Adrenal gland (tissue), 12 donors: ENCODE data around the gene PCDH12. TPM values are rescaled to one million over a fixed set of nuclear protein-coding genes. Genes with fewer than 3 reads are reported as not detected.
"Not testable (repeated sequence)": the region's sequence is repeated elsewhere in the genome, so short reads cannot be mapped to it uniquely, and the experiment has no call there.

Experiments
- DNase-seq, 7 donors: peaks; one replicate each; pipeline ENCODE4 v3.0.0-alpha.2; 2019 to 2020
- H3K27ac ChIP-seq, 5 donors: fragments of 200-600 bp; sonication (generic) in 4 of 5; 1 replicate in 3 of 5; 2 replicates in 2 of 5; pipeline versions ENCODE4 v1.5.1 to v1.8.0; 2016 to 2020; ENCODE audit warnings: mild to moderate bottlenecking in 1 of 5
- H3K27me3 ChIP-seq: fragments of 200-600 bp; 2 replicates; pipeline ENCODE4 v1.8.0; 2021
- H3K36me3 ChIP-seq, 2 donors: fragments of 200-600 bp; replicated peaks in 1 of 2; 1 replicate in 1 of 2; 2 replicates in 1 of 2; pipeline versions ENCODE4 v1.5.1 to v1.8.0; 2018 to 2022
- H3K4me1 ChIP-seq, 2 donors: fragments of 200-600 bp; replicated peaks in 1 of 2; 1 replicate in 1 of 2; 2 replicates in 1 of 2; pipeline versions ENCODE4 v1.5.1 to v1.8.0; 2018 to 2021
- H3K4me3 ChIP-seq, 4 donors: fragments of 200-600 bp; sonication (generic) in 3 of 4; one replicate each; pipeline ENCODE4 v1.5.1; 2016 to 2018
- H3K9me3 ChIP-seq, 3 donors: fragments of 200-600 bp; sonication (generic) in 1 of 3; replicated peaks in 1 of 3; 1 replicate in 2 of 3; 2 replicates in 1 of 3; pipeline versions ENCODE4 v1.5.1 to v1.8.0; 2016 to 2021
- CTCF ChIP-seq, 6 experiments: fragments of 450-650 bp in 4 of 6; fragments of 200-600 bp in 2 of 6; sonication (generic) in 1 of 6; IDR thresholded peaks; 1 replicate in 5 of 6; 2 replicates in 1 of 6; pipeline versions ENCODE4 v1.5.1 to v1.8.0; 2016 to 2021; ENCODE audit warnings: antibody characterized with exemption in 6 of 6, mild to moderate bottlenecking in 2 of 6, moderate library complexity in 1 of 6
- POLR2A ChIP-seq, 2 donors: fragments of 450-650 bp; IDR thresholded peaks; one replicate each; pipeline ENCODE4 v1.6.1; 2017; ENCODE audit warnings: antibody characterized with exemption in 2 of 2, mild to moderate bottlenecking in 2 of 2, moderate library complexity in 1 of 2
- WGBS, 4 donors: extraction: QIAGEN DNeasy Blood & Tissue Kit in 2 of 4; methylation state at CpG; one replicate each; pipeline versions ENCODE4 v1.1.5 to v1.1.7; 2013 to 2017; 5-methylcytosine and 5-hydroxymethylcytosine counted together
- intact Hi-C, 2 donors: fragments of 100-400 bp; cut with DNase I; formaldehyde crosslinking; loops; one replicate each; pipeline versions ENCODE4 v1.14.1 to v1.15.0; 2022 to 2023
- polyA plus RNA-seq, 3 donors: library from polyadenylated mRNA; stranded (reverse); fragments of 200-250 nt in 2 of 3; fragments of 350-450 nt in 1 of 3; fragmentation: Illumina TruSeq in 1 of 3; extraction: RNeasy Lipid Tissue Mini Kit (QIAGEN cat#74804) in 1 of 3; gene quantifications; one replicate each; pipeline ENCODE4 v1.2.3, GENCODE V29; 2013 to 2014
- total RNA-seq, 9 donors: library from RNA; depleted of rRNA in 4 of 9; stranded (reverse); fragments of >200 nt in 4 of 9; fragments of 120-200 nt in 1 of 9; fragmentation: NEBNext Ultra II Directional in 1 of 9; extraction: Animal tissue kit (Norgen Biotek cat#: 25700) in 1 of 9; gene quantifications; one replicate each; pipeline versions ENCODE4 v1.1.0 to v1.2.4, GENCODE V29; 2013 to 2023
- donor health status: healthy with polysubstance abuse.
- donor health status: Bipolar disorder and iron deficiency.
- donor health status: DM: yes; HTN: yes; CAD: no.
- donor health status: DM: no; HTN: no; CAD: no.
- donor health status: DM: no; HTN: no; CAD: no.
- donor health status: DM: yes; HTN: yes; CAD: no.

Gene PCDH12
- total and polyA plus RNA-seq, 12 donors, result 3.3 to 18.4 (median 11.3) TPM

DNA sequence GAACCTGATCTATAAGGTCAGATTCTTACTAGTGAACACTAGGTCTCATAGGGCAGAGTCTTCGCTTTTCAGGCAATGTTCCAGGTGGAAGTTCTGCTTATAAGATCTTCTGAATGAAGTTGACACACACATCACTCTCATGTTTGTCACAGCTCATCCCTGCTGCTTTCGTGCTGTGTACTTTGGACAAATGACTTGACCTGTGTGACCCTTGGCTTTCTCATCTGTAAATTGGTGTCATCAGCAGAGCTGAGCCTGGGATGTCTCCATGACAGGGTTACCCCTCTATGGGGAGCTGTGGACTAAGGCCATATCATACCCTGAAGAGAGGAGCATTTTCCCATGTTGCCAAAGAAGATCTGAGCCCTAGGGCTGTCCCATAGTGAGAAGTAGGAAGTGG, 31.6 kb downstream of the PCDH12 start:
- DNase-seq, result no peak
- H3K4me1 ChIP-seq, result peaks cover 5 to 33% of the 10 kb centered on the region in 2 donors
- H3K4me3 ChIP-seq, result no peak overlapping the region
- WGBS, 4 donors, result 51 to 82% (median 68%) methylated on average over 2 of the region's 2 CpGs
- H3K27ac ChIP-seq, result no peak overlapping the region
- no peak for TF ChIP-seq POLR2A (IDR thresholded peaks at IDR 0.05)
- no peak for TF ChIP-seq CTCF (IDR thresholded peaks at IDR 0.05)
- H3K36me3 ChIP-seq, result peaks cover 0 to 64% of the 10 kb centered on the region in 2 donors
- no peaks in the 10 kb centered on the region for H3K27me3 ChIP-seq
- intact Hi-C loops, result no loop called here
- H3K9me3 ChIP-seq, result no peaks in the 10 kb centered on the region

- Histone ChIP-seq H3K36me3 (peaks cover 0 to 37% of the 10 kb centered on the region in 2 donors), H3K9me3 (no peaks in the 10 kb centered on the region), H3K4me3 (peak within 1 kb of the TSS; percentile 27 to 75 (median 68)), H3K27ac (peak within 1 kb of the TSS; percentile 95 to 99 (median 96)), H3K4me1 (peaks cover 5 to 38% of the 10 kb centered on the region in 2 donors), H3K27me3 (no peaks in the 10 kb centered on the region)
- TF ChIP-seq POLR2A (IDR thresholded peaks at IDR 0.05), result peak; percentile 86 to 91
- peak in 1 of 6 experiments; percentile 10 for TF ChIP-seq CTCF (IDR thresholded peaks at IDR 0.05)
- intact Hi-C loops, result no loop called here
- peak; percentile 92 to 98 (median 97) for DNase-seq
- WGBS, 4 donors, result 0 to 1% (median 0%) methylated on average over 13 to 53 of the region's 53 CpGs
Observed at GRCh38 chr5:141923448-141924313, 34.3 kb downstream of the PCDH12 start, which contains the start of gene DELE1. DELE1 (plus strand) TSS chr5:141923871; CDS start chr5:141923942, 71 bp downstream.

DNA sequence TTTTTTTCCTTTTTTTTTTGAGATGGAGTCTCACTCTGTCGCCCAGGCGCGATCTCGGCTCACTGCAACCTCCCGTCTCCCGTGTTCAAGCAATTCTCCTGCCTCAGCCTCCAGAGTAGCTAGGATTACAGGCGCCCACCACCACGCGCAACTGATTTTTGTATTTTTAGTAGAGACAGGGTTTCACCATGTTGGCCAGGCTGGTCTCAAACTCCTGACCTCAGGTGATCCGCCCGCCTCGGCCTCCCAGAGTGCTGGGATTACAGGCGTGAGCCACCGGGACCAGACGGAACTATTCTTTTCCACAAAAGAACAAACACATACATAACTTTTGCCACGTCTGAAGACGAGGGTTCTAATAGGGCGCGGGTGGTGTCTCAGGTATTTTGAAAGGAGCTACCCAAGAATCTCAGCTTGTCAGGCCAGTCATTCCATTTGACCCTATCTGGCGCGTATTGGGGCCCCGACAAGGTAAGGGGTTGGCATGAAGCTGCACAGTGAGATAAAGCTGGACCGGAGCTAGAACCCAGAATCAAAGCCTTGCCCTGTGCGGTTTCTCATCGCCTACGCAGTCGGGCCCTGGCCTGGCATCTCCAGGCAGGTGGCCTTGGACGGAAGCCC, 35.1 kb downstream of the PCDH12 start:
- intact Hi-C loops, DNase-seq, H3K9me3 ChIP-seq, H3K27me3 ChIP-seq: not testable (repeated sequence)
- Histone ChIP-seq H3K27ac (peak overlapping the region; percentile 95 to 99 (median 96)), H3K4me3 (peak overlapping the region in 3 of 4 donors; percentile 27 to 75 (median 68)), H3K36me3 (peaks cover 0 to 29% of the 10 kb centered on the region in 2 donors), H3K4me1 (peaks cover 5 to 38% of the 10 kb centered on the region in 2 donors)
- 55 to 83% (median 64%) methylated on average over 17 to 28 of the region's 28 CpGs for WGBS, 4 donors

DNA sequence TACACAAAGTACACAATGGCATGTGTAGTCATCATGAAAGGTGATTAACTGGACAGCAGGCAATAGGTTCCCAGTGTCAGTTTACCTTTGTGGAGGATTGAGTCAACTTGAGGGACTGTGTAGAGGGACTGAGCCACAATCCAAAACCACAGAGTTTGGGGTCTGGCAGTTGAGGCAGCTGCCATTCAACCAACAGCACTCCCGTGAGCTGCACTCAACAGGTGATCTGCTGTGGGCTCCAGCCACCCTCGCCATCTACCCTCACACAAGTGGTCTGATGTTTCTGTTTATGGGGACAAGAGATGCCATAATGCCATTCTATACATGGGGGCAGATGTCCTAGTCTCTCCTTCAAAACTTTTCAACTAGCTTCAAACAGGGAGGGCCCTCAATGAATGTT, 37.2 kb downstream of the PCDH12 start:
- 90 to 100% (median 93%) methylated on average over 2 of the region's 2 CpGs for WGBS, 4 donors
- TF ChIP-seq CTCF (IDR thresholded peaks at IDR 0.05), result no peak
- no peak for TF ChIP-seq POLR2A (IDR thresholded peaks at IDR 0.05)
- Histone ChIP-seq H3K4me3 (no peak overlapping the region), H3K27me3 (no peaks in the 10 kb centered on the region), H3K4me1 (peaks cover 5 to 27% of the 10 kb centered on the region in 2 donors), H3K27ac (no peak overlapping the region), H3K9me3 (no peaks in the 10 kb centered on the region), H3K36me3 (peaks cover 0 to 8% of the 10 kb centered on the region in 2 donors)
- intact Hi-C loops, result no loop called here
- DNase-seq, result no peak
